Common myeloid progenitor, CD34-positive (primary cell): ENCODE data around the gene SLC6A13.

ENCODE experiments used
- CTCF ChIA-PET: fragments of 350-600 bp; sonication (Branson Sonifier 250); formaldehyde crosslinking; loops from one replicate; lab custom pipeline; 2021; ENCODE audit warnings: antibody characterized with exemption; lab: Charles Lee
- POLR2A ChIA-PET: fragments of 350-600 bp; sonication (Branson Sonifier 250); formaldehyde crosslinking; loops from one replicate; lab custom pipeline; 2021; ENCODE audit warnings: antibody characterized with exemption; lab: Charles Lee
- DNase-seq, 3 donors: peaks; one replicate each; pipeline versions ENCODE4 v3.0.0 to v3.0.0-alpha.2; 2013
- H3K27ac ChIP-seq, 2 experiments: 1 replicate in 1 of 2; 2 replicates in 1 of 2; pipeline ENCODE4 v1.7.0; 2013; ENCODE audit warnings: inconsistent platforms in 2 of 2, low read length in 2 of 2, mild to moderate bottlenecking in 2 of 2, low read depth in 1 of 2, moderate library complexity in 1 of 2; ENCODE audit not compliant: severe bottlenecking in 2 of 2, insufficient read depth in 1 of 2, poor library complexity in 1 of 2
- H3K27me3 ChIP-seq, 5 experiments: replicated peaks in 2 of 5; 1 replicate in 3 of 5; 2 replicates in 2 of 5; pipeline versions ENCODE4 v1.6.1 to v1.7.0; 2013; ENCODE audit warnings: low read length in 4 of 5, mild to moderate bottlenecking in 2 of 5, moderate library complexity in 2 of 5, inconsistent platforms in 1 of 5; ENCODE audit not compliant: insufficient read depth in 5 of 5, control insufficient read depth in 4 of 5
- H3K36me3 ChIP-seq, 4 experiments: 1 replicate in 2 of 4; 2 replicates in 2 of 4; pipeline versions ENCODE4 v1.6.1 to v1.7.0; 2013; ENCODE audit warnings: low read length in 3 of 4, control low read depth in 1 of 4, mild to moderate bottlenecking in 1 of 4; ENCODE audit not compliant: control insufficient read depth in 4 of 4, insufficient read depth in 4 of 4
- H3K4me1 ChIP-seq, 4 experiments: 1 replicate in 3 of 4; 2 replicates in 1 of 4; pipeline versions ENCODE4 v1.6.1 to v1.7.1; 2013; ENCODE audit warnings: low read length in 3 of 4, mild to moderate bottlenecking in 3 of 4, control low read depth in 1 of 4, inconsistent platforms in 1 of 4, moderate library complexity in 1 of 4; ENCODE audit not compliant: control insufficient read depth in 4 of 4, insufficient read depth in 4 of 4; ENCODE audit errors: control extremely low read depth in 1 of 4
- H3K4me3 ChIP-seq, 7 experiments: 1 replicate in 4 of 7; 2 replicates in 3 of 7; pipeline versions ENCODE4 v1.5.1 to v1.7.0; 2013; ENCODE audit warnings: mild to moderate bottlenecking in 7 of 7, low read length in 6 of 7, moderate library complexity in 6 of 7, inconsistent platforms in 2 of 7, low read depth in 2 of 7, control low read depth in 1 of 7; ENCODE audit not compliant: insufficient read depth in 4 of 7, control insufficient read depth in 1 of 7; ENCODE audit errors: extremely low read depth in 1 of 7
- H3K9me3 ChIP-seq, 5 experiments: 1 replicate in 4 of 5; 2 replicates in 1 of 5; pipeline versions ENCODE4 v1.6.1 to v1.7.1; 2013; ENCODE audit warnings: low read length in 4 of 5, mild to moderate bottlenecking in 2 of 5, inconsistent platforms in 1 of 5, low read depth in 1 of 5, moderate library complexity in 1 of 5; ENCODE audit not compliant: control insufficient read depth in 4 of 5, insufficient read depth in 2 of 5; ENCODE audit errors: control extremely low read depth in 1 of 5
- WGBS: methylation state at CpG from one replicate; pipeline ENCODE4 v1.1.5; 2013; ENCODE audit not compliant: insufficient coverage; 5-methylcytosine and 5-hydroxymethylcytosine counted together

The SLC6A13 gene

GRCh38 chr12:278046-278445, 15.4 kb upstream of the SLC6A13 start:
- H3K4me3 ChIP-seq: no peak overlapping the region
- WGBS: 87% methylated on average over 4 of the region's 5 CpGs
- no peaks in the 10 kb centered on the region for H3K27me3 ChIP-seq
- DNase-seq: no peak
- no peak overlapping the region for H3K27ac ChIP-seq
- CTCF ChIA-PET: no interaction called here
- no peaks in the 10 kb centered on the region for H3K4me1 ChIP-seq
- no peaks in the 10 kb centered on the region for H3K9me3 ChIP-seq
- H3K36me3 ChIP-seq: peaks cover 4 to 14% (median 7%) of the 10 kb centered on the region in 4 experiments
- POLR2A ChIA-PET: no interaction called here

GRCh38 chr12:275812-276211, 13.2 kb upstream of the SLC6A13 start:
- Histone ChIP-seq H3K27ac (no peak overlapping the region), H3K36me3 (peaks cover 0 to 5% (median 4%) of the 10 kb centered on the region in 4 experiments), H3K27me3 (no peaks in the 10 kb centered on the region), H3K4me1 (no peaks in the 10 kb centered on the region), H3K9me3 (no peaks in the 10 kb centered on the region), H3K4me3 (no peak overlapping the region)
- 96% methylated on average over 6 of the region's 6 CpGs for WGBS
- ChIA-PET POLR2A (no interaction called here), CTCF (interaction anchor here (0.6 to 0.7 kb wide), 2 partner anchors 10 to 11 kb away, joined by 3 to 4 read pairs; no protein-coding TSS in a partner anchor)
- no peak for DNase-seq

GRCh38 chr12:273382-273781, 10.7 kb upstream of the SLC6A13 start:
- H3K27ac ChIP-seq: no peak overlapping the region
- H3K27me3 ChIP-seq: peaks cover 0 to 4% (median 0%) of the 10 kb centered on the region in 5 experiments
- no peaks in the 10 kb centered on the region for H3K36me3 ChIP-seq
- CTCF ChIA-PET: no interaction called here
- H3K9me3 ChIP-seq: no peaks in the 10 kb centered on the region
- peak in 1 of 3 donors; percentile 17 for DNase-seq
- POLR2A ChIA-PET: no interaction called here
- 50% methylated on average over 2 of the region's 3 CpGs for WGBS
- no peaks in the 10 kb centered on the region for H3K4me1 ChIP-seq
- H3K4me3 ChIP-seq: no peak overlapping the region

- H3K4me3 ChIP-seq: no peak overlapping the region
- peaks cover 0 to 7% (median 0%) of the 10 kb centered on the region in 5 experiments for H3K27me3 ChIP-seq
- POLR2A ChIA-PET: no interaction called here
- CTCF ChIA-PET: no interaction called here
- DNase-seq: no peak
- no peak overlapping the region for H3K27ac ChIP-seq
- no peaks in the 10 kb centered on the region for H3K36me3 ChIP-seq
- no peaks in the 10 kb centered on the region for H3K4me1 ChIP-seq
- H3K9me3 ChIP-seq: no peaks in the 10 kb centered on the region
- 93% methylated on average over 3 of the region's 6 CpGs for WGBS
Measured at GRCh38 chr12:272942-273341, 10.3 kb upstream of the SLC6A13 start.

- H3K4me1 ChIP-seq: no peaks in the 10 kb centered on the region
- no peaks in the 10 kb centered on the region for H3K36me3 ChIP-seq
- H3K27ac ChIP-seq: no peak overlapping the region
- no peaks in the 10 kb centered on the region for H3K9me3 ChIP-seq
- no peak for DNase-seq
- WGBS: 98% methylated on average over 3 of the region's 4 CpGs
- peaks cover 0 to 16% (median 4%) of the 10 kb centered on the region in 5 experiments for H3K27me3 ChIP-seq
- CTCF ChIA-PET: no interaction called here
- H3K4me3 ChIP-seq: no peak overlapping the region
- POLR2A ChIA-PET: no interaction called here
Measured at GRCh38 chr12:271161-271560, 8.5 kb upstream of the SLC6A13 start.

- ChIA-PET POLR2A (no interaction called here), CTCF (no interaction called here)
- Histone ChIP-seq H3K9me3 (no peaks in the 10 kb centered on the region), H3K36me3 (no peaks in the 10 kb centered on the region), H3K4me3 (no peak overlapping the region), H3K27me3 (peaks cover 0 to 24% (median 4%) of the 10 kb centered on the region in 5 experiments), H3K4me1 (no peaks in the 10 kb centered on the region), H3K27ac (no peak overlapping the region)
- WGBS: 90% methylated on average over 2 of the region's 3 CpGs
- no peak for DNase-seq
Measured at GRCh38 chr12:269191-269590, 6.6 kb upstream of the SLC6A13 start.

- POLR2A ChIA-PET: no interaction called here
- Histone ChIP-seq H3K36me3 (no peaks in the 10 kb centered on the region), H3K27ac (no peak overlapping the region), H3K9me3 (no peaks in the 10 kb centered on the region), H3K27me3 (peaks cover 0 to 29% (median 4%) of the 10 kb centered on the region in 5 experiments), H3K4me1 (no peaks in the 10 kb centered on the region), H3K4me3 (no peak overlapping the region)
- CTCF ChIA-PET: no interaction called here
- 87% methylated on average over 7 of the region's 7 CpGs for WGBS
- DNase-seq: no peak
Measured at GRCh38 chr12:268483-268840, 5.8 kb upstream of the SLC6A13 start.
